ENCODE data around the gene ALOX5AP.
"Not testable (repeated sequence)": the region's sequence is repeated elsewhere in the genome, so short reads cannot be mapped to it uniquely, and the experiment has no call there.

Gene ALOX5AP

DNA sequence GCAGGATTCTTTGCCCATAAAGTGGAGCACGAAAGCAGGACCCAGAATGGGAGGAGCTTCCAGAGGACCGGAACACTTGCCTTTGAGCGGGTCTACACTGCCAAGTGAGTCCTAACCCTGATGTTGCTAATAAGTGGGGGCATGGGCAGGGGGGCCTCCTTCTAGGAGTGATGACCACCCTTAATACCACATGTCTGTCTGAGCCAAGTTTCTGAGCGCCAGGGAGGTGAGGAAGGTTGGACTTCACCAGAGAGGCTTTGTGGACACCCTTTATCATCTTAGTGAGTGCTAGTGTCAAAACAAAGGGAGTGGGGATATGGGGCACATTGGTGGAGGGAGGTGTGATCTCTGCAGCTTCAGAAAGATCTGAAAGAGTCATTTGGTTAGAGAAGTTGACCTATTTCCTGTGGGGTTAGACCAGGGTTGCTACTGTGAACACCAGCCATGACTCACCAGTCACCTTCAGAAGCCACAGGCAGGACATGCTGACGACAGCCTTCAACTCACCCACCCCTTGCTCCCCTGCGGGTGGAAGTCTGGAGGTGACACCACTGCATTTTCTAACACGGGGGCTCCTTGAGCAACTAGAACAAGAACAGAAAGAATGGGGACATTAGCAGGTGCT, 8.8 kb downstream of the ALOX5AP start:
- peaks cover 9% of the 10 kb centered on the region; the same call in 1 of the 2 replicates for H4K20me1 ChIP-seq (ENCODE audit: insufficient read depth, low read length)
- peak overlapping the region; percentile 7; the same call in 1 of the 2 replicates for H3K9ac ChIP-seq (ENCODE audit: low read length)
- H3K27me3 ChIP-seq (ENCODE audit: low read depth, low read length) = peaks cover 6% of the 10 kb centered on the region; the same call in 1 of the 2 replicates
- H2AFZ ChIP-seq (ENCODE audit: low read depth, low read length) = no peak overlapping the region
- H3K27ac ChIP-seq (ENCODE audit: low read length) = peak overlapping the region; percentile 56
- no peaks in the 10 kb centered on the region for H3K9me3 ChIP-seq (ENCODE audit: insufficient read depth, low read length)
- no peaks in the 10 kb centered on the region for H3K79me2 ChIP-seq (ENCODE audit: low read length)
- H3K4me3 ChIP-seq (ENCODE audit: low read length) = peak overlapping the region; percentile 48
- peaks cover 3% of the 10 kb centered on the region for H3K36me3 ChIP-seq (replicated peaks; ENCODE audit: low read depth, low read length)
- TF ChIP-seq EZH2phosphoT487 (IDR thresholded peaks at IDR 0.05; ENCODE audit: low read depth) = no peak
- TF ChIP-seq, protein P1, sequence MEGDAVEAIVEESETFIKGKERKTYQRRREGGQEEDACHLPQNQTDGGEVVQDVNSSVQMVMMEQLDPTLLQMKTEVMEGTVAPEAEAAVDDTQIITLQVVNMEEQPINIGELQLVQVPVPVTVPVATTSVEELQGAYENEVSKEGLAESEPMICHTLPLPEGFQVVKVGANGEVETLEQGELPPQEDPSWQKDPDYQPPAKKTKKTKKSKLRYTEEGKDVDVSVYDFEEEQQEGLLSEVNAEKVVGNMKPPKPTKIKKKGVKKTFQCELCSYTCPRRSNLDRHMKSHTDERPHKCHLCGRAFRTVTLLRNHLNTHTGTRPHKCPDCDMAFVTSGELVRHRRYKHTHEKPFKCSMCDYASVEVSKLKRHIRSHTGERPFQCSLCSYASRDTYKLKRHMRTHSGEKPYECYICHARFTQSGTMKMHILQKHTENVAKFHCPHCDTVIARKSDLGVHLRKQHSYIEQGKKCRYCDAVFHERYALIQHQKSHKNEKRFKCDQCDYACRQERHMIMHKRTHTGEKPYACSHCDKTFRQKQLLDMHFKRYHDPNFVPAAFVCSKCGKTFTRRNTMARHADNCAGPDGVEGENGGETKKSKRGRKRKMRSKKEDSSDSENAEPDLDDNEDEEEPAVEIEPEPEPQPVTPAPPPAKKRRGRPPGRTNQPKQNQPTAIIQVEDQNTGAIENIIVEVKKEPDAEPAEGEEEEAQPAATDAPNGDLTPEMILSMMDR (IDR thresholded peaks at IDR 0.05; ENCODE audit: low read depth, low read length) = no peak
- H3K4me1 ChIP-seq (ENCODE audit: low read length) = peaks cover 66% of the 10 kb centered on the region
- peak overlapping the region; percentile 76 for H3K4me2 ChIP-seq (ENCODE audit: low read length)

- TF ChIP-seq, protein P1 (IDR thresholded peaks at IDR 0.05; ENCODE audit: low read depth, low read length) = no peak
- TF ChIP-seq EZH2phosphoT487 (IDR thresholded peaks at IDR 0.05; ENCODE audit: low read depth) = no peak
- H3K9me3 ChIP-seq (ENCODE audit: insufficient read depth, low read length) = no peaks in the 10 kb centered on the region
- H3K79me2 ChIP-seq (ENCODE audit: low read length) = no peaks in the 10 kb centered on the region
- H4K20me1 ChIP-seq (ENCODE audit: insufficient read depth, low read length) = peaks cover 9% of the 10 kb centered on the region; the same call in 1 of the 2 replicates
- no peak overlapping the region for H3K4me3 ChIP-seq (ENCODE audit: low read length)
- peak overlapping the region; percentile 56 for H3K27ac ChIP-seq (ENCODE audit: low read length)
- no peak overlapping the region for H3K9ac ChIP-seq (ENCODE audit: low read length)
- peak overlapping the region; percentile 76 for H3K4me2 ChIP-seq (ENCODE audit: low read length)
- H2AFZ ChIP-seq (ENCODE audit: low read depth, low read length) = no peak overlapping the region
- peaks cover 6% of the 10 kb centered on the region; the same call in 1 of the 2 replicates for H3K27me3 ChIP-seq (ENCODE audit: low read depth, low read length)
- peaks cover 63% of the 10 kb centered on the region for H3K4me1 ChIP-seq (ENCODE audit: low read length)
- H3K36me3 ChIP-seq (replicated peaks; ENCODE audit: low read depth, low read length) = peaks cover 3% of the 10 kb centered on the region
Measured at GRCh38 chr13:30744681-30745077, 9.3 kb downstream of the ALOX5AP start.

DNA sequence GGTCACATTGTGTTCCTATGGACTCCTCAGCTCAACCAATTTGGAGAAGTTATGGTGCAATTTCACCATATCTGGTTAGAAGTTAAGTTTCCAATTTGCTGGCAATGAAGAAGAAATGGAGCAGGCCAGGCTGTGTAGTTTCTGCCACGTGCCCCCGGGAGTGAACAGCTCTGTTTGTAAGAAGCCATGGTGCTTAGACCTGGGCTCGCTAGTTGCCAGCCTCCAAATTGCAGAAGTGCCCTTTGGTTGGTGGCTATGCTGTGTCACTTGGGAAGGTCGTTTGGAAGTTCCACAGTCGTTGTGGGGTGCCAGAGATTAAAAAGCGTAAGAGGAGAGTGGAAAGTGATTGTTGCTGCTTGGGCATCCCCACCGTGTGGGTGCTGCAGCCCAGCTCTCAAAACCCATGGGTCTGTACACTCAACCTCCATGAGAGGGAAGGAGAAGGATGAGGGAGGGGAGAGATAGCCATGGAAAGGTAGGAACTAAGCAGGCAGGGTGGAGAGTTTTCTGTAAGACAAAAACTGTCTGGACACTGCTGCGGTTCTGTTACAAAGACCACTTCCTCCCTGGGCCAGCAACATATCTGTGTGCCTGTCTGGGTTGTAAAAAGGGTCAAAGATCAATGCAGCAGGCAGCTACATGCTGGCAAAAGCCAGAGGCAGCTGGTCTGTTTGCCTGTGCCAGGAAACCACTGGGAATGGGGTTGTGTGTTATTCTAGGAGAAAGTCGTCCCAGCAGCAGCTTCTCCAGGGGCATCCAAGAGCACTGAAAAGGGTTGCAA, 10.8 kb downstream of the ALOX5AP start:
- H3K4me3 ChIP-seq (ENCODE audit: low read length) = no peak overlapping the region
- H3K4me2 ChIP-seq (ENCODE audit: low read length) = no peak overlapping the region
- H3K27me3 ChIP-seq (ENCODE audit: low read depth, low read length) = peaks cover 6% of the 10 kb centered on the region; the same call in 1 of the 2 replicates
- peaks cover 49% of the 10 kb centered on the region for H3K4me1 ChIP-seq (ENCODE audit: low read length)
- peaks cover 3% of the 10 kb centered on the region for H3K36me3 ChIP-seq (replicated peaks; ENCODE audit: low read depth, low read length)
- no peak overlapping the region for H2AFZ ChIP-seq (ENCODE audit: low read depth, low read length)
- H3K27ac ChIP-seq (ENCODE audit: low read length) = no peak overlapping the region
- H4K20me1 ChIP-seq (ENCODE audit: insufficient read depth, low read length) = peaks cover 9% of the 10 kb centered on the region; the same call in 1 of the 2 replicates
- H3K9ac ChIP-seq (ENCODE audit: low read length) = no peak overlapping the region
- TF ChIP-seq, protein P1 (IDR thresholded peaks at IDR 0.05; ENCODE audit: low read depth, low read length) = no peak
- TF ChIP-seq EZH2phosphoT487 (IDR thresholded peaks at IDR 0.05; ENCODE audit: low read depth) = no peak
- H3K79me2 ChIP-seq (ENCODE audit: low read length) = no peaks in the 10 kb centered on the region
- no peaks in the 10 kb centered on the region for H3K9me3 ChIP-seq (ENCODE audit: insufficient read depth, low read length)

DNA sequence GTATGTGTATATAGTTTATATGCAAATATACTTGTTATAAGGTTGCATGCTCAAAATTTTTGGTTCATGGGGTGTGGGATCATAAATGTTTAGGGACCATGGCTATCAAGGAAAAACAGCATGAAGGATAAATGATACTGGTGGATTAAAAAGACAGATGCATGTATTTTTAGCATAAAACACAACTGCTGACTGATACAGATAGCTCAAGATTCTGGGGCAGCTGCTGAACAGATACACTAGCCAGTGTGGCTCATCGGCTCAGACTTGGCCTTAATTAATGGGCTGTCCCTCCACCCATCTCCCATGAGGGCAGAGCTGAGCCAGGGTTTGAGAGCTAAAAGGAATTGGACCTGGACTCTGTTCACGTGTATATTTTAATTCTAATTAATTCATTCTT, 11.4 kb downstream of the ALOX5AP start:
- peaks cover 3% of the 10 kb centered on the region for H3K36me3 ChIP-seq (replicated peaks; ENCODE audit: low read depth, low read length)
- no peak overlapping the region for H3K4me2 ChIP-seq (ENCODE audit: low read length)

GRCh38 chr13:30747845-30748244, 12.5 kb downstream of the ALOX5AP start:
- peaks cover 42% of the 10 kb centered on the region for H3K4me1 ChIP-seq (ENCODE audit: low read length)
- H3K27ac ChIP-seq (ENCODE audit: low read length) = not testable (repeated sequence)

More for the DNA sequence above, 11.4 kb downstream of the ALOX5AP start:
- Histone ChIP-seq H3K4me1 (ENCODE audit: low read length) (peaks cover 48% of the 10 kb centered on the region), H3K79me2 (ENCODE audit: low read length) (no peaks in the 10 kb centered on the region), H3K9ac (ENCODE audit: low read length) (no peak overlapping the region), H4K20me1 (ENCODE audit: insufficient read depth, low read length) (peaks cover 9% of the 10 kb centered on the region; the same call in 1 of the 2 replicates), H3K27ac (ENCODE audit: low read length) (no peak overlapping the region), H3K4me3 (ENCODE audit: low read length) (no peak overlapping the region), H2AFZ (ENCODE audit: low read depth, low read length) (no peak overlapping the region), H3K9me3 (ENCODE audit: insufficient read depth, low read length) (no peaks in the 10 kb centered on the region), H3K27me3 (ENCODE audit: low read depth, low read length) (peaks cover 6% of the 10 kb centered on the region; the same call in 1 of the 2 replicates)
- TF ChIP-seq EZH2phosphoT487 (IDR thresholded peaks at IDR 0.05; ENCODE audit: low read depth) = no peak
- TF ChIP-seq, protein P1 (IDR thresholded peaks at IDR 0.05; ENCODE audit: low read depth, low read length) = no peak

More at GRCh38 chr13:30747845-30748244, 12.5 kb downstream of the ALOX5AP start:
- H3K4me2 ChIP-seq (ENCODE audit: low read length); H3K27me3 ChIP-seq (ENCODE audit: low read depth, low read length); H3K4me3 ChIP-seq (ENCODE audit: low read length); H2AFZ ChIP-seq (ENCODE audit: low read depth, low read length); H4K20me1 ChIP-seq (ENCODE audit: insufficient read depth, low read length); H3K79me2 ChIP-seq (ENCODE audit: low read length); H3K9ac ChIP-seq (ENCODE audit: low read length); H3K9me3 ChIP-seq (ENCODE audit: insufficient read depth, low read length); H3K36me3 ChIP-seq (replicated peaks; ENCODE audit: low read depth, low read length): not testable (repeated sequence)
